Fibroblast of the conjunctiva (primary cell): ENCODE measurements around the gene HSPB6.
"Not testable (repeated sequence)": the region's sequence is repeated elsewhere in the genome, so short reads cannot be mapped to it uniquely, and the experiment has no call there.

Experiments
- DNase-seq: peaks from one replicate; pipeline ENCODE4 v3.0.0-alpha.2; 2010; ENCODE audit warnings: low read depth

HSPB6 gene

DNA sequence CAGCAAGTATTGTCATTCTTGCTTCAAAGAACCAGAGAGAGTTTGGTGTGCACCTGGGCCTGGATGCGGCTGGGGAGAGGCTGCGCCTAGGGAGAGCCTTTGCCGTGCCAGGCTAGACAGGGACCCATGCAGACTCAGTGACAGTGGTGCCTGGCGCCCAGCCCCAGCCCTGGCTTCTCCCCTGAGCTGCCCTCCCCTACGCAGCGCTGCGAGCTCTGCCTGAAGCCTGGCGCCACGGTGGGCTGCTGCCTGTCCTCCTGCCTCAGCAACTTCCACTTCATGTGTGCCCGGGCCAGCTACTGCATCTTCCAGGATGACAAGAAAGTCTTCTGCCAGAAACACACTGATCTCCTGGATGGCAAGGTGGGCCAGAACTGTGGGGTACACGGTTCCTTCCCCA is 27.1 kb downstream of the HSPB6 start:
- DNase-seq = no peak

DNA sequence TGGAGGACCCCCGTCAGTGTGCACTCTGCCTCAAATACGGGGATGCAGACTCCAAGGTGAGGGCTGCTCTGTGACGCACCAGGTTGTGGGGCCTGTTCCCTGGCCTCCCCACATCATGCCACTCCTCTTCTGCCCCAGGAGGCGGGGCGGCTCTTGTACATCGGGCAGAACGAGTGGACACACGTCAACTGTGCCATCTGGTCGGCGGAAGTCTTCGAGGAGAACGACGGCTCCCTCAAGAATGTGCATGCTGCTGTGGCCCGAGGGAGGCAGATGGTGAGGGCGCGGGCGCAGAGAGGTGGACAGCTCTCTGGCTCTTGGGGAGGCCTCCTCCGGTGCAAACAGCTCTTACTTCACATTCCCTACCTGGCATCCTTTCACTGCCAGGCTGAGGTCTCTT is 27.8 kb downstream of the HSPB6 start:
- DNase-seq = no peak

- DNase-seq = no peak
These were observed 28.7 kb downstream of the HSPB6 start for GRCh38 chr19:35727956-35728706.

DNA sequence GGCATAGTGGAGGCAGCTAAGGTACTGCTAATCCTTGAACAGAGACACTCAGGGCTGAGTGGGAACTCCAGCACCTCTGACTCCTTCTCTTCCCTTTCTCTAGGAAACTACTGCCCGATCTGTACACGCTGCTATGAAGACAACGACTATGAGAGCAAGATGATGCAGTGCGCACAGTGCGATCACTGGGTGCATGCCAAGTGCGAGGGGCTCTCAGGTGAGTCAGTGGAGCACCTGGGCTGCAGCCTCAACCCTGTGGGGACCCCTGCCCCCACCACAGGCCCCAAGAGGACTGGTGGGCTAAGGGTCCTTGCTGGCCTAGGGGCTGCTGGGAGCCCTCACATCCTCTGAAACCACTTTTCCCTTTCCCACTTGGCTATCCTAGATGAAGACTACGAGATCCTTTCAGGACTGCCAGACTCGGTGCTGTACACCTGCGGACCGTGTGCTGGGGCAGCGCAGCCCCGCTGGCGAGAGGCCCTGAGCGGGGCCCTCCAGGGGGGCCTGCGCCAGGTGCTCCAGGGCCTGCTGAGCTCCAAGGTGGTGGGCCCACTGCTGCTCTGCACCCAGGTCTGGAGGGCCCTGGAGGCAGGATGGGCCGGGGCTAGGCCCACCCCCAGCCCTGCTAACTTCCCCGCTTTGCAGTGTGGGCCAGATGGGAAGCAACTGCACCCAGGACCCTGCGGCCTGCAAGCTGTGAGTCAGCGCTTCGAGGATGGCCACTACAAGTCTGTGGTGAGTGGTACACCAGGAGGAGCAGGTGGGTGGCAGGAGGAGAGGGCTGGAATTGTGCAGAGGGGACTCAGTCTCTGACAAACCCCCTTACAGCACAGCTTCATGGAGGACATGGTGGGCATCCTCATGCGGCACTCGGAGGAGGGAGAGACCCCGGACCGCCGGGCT is 29.5 kb downstream of the HSPB6 start:
- no peak for DNase-seq

DNA sequence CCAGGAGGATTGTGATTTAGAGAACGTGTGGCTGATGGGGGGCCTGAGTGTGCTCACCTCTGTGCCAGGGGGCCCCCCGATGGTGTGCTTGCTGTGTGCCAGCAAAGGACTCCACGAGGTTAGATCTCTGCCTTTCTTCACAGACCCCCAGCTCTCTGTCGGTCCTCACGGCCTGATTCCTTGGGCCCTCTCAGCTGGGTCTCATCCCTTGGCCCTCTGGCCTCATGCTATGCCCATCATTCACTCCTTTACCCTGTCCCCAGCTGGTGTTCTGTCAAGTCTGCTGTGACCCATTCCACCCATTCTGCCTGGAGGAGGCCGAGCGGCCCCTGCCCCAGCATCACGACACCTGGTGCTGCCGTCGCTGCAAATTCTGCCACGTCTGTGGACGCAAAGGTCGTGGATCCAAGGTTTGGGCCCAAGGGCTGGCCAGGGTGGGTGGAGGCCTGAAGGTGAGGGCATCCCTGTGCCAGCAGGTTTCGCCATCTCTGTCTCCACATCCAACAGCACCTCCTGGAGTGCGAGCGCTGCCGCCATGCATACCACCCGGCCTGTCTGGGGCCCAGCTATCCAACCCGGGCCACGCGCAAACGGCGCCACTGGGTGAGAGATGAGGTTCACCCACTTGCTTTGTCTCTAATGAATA is 31.5 kb downstream of the HSPB6 start:
- DNase-seq = no peak

DNA sequence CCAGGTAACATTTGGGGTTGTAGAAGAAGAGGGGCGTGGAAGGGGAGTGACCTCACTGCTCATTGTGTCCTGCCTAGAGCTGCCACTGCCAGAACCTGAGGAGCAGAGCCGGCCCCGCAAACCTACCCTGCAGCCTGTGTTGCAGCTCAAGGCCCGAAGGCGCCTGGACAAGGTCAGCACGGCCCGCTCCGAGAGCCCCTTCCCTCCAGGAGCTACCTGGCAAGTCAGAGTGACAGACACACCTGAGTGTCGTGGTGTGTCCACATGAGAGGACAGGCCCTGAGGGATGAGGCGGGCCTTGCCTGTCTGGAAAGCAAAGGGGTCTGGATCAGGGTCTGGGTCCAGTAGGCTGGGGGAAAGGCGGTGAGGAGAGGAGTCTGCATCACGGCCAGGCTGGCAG is 32.3 kb downstream of the HSPB6 start:
- DNase-seq = no peak

GRCh38 chr19:35724132-35724531 is 32.7 kb downstream of the HSPB6 start:
- not testable (repeated sequence) for DNase-seq

GRCh38 chr19:35723671-35724070 is 33.2 kb downstream of the HSPB6 start:
- no peak for DNase-seq

DNA sequence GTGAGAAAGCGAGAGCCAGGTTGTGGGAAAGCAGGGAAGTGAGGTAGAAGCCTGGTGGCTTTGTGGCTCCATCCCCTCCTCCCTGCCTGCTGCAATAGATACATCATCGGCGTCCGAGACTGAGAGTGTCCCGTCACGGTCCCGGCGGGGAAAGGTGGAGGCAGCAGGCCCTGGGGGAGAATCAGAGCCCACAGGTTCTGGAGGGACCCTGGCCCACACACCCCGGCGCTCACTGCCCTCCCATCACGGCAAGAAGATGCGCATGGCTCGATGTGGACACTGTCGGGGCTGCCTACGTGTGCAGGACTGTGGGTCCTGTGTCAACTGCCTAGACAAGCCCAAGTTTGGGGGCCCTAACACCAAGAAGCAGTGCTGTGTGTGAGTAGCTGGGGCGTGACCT is 33.9 kb downstream of the HSPB6 start:
- no peak for DNase-seq

DNA sequence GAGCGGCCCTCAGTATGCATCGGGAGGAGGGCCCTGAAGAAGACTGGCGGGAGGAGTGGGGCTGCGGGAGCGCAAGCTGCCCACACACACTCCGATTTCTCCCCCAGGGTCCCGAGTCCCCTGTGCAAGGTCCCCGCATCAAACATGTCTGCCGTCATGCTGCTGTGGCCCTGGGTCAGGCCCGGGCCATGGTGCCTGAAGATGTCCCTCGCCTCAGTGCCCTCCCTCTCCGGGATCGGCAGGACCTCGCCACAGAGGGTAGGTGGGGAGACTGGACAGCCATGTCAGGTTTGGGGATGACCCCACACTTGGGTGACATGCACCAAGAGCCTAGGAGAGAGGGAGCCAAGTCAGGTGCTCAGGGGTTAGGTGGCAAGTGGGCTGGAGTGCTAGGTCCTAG is 34.4 kb downstream of the HSPB6 start:
- no peak for DNase-seq

DNA sequence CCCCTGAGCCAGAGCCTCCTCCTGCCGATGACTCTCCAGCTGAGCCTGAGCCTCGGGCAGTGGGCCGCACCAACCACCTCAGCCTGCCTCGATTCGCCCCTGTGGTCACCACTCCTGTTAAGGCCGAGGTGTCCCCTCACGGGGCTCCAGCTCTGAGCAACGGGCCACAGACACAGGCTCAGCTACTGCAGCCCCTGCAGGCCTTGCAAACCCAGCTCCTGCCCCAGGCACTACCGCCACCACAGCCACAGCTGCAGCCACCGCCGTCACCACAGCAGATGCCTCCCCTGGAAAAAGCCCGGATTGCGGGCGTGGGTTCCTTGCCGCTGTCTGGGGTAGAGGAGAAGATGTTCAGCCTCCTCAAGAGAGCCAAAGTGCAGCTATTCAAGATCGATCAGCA is 35.5 kb downstream of the HSPB6 start:
- no peak for DNase-seq

DNA sequence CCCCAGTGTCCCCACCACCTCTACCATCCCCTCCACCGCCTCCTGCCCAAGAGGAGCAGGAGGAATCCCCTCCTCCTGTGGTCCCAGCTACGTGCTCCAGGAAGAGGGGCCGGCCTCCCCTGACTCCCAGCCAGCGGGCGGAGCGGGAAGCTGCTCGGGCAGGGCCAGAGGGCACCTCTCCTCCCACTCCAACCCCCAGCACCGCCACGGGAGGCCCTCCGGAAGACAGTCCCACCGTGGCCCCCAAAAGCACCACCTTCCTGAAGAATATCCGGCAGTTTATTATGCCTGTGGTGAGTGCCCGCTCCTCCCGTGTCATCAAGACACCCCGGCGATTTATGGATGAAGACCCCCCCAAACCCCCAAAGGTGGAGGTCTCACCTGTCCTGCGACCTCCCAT is 36.2 kb downstream of the HSPB6 start:
- DNase-seq = no peak

DNA sequence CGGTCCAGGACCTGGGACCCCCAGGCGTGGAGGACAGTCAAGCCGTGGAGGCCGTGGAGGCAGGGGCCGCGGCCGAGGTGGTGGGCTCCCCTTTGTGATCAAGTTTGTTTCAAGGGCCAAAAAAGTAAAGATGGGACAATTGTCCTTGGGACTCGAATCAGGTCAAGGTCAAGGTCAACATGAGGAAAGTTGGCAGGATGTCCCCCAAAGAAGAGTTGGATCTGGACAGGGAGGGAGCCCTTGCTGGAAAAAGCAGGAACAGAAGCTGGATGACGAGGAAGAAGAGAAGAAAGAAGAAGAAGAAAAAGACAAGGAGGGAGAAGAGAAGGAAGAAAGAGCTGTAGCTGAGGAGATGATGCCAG is 36.7 kb downstream of the HSPB6 start:
- no peak for DNase-seq

DNA sequence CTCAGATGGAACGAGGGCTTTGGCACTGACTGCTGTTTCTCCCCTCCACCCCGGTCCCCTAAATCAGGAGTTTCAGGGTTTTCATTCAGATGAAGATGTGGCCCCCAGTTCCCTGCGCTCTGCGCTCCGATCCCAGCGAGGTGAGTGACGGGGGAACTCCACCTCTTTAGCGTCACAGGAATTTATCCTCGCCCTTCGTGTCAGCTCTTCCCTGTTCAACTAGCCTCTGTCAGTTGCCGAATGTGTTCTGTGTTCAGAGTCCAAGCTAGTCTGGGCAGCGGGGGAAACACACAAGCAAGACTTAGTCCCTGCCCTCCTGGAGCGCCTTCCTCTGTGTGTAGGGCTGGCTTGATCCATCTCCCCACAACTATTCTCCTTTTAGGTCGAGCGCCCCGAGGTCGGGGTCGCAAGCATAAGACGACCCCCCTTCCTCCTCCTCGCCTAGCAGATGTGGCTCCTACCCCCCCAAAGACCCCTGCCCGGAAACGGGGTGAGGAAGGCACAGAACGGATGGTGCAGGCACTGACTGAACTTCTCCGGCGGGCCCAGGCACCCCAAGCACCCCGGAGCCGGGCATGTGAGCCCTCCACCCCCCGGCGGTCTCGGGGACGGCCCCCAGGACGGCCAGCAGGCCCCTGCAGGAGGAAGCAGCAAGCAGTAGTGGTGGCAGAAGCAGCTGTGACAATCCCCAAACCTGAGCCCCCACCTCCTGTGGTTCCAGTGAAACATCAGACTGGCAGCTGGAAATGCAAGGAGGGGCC is 37.2 kb downstream of the HSPB6 start:
- no peak for DNase-seq

- DNase-seq = no peak
These were observed 38.3 kb downstream of the HSPB6 start for GRCh38 chr19:35718345-35719041.

DNA sequence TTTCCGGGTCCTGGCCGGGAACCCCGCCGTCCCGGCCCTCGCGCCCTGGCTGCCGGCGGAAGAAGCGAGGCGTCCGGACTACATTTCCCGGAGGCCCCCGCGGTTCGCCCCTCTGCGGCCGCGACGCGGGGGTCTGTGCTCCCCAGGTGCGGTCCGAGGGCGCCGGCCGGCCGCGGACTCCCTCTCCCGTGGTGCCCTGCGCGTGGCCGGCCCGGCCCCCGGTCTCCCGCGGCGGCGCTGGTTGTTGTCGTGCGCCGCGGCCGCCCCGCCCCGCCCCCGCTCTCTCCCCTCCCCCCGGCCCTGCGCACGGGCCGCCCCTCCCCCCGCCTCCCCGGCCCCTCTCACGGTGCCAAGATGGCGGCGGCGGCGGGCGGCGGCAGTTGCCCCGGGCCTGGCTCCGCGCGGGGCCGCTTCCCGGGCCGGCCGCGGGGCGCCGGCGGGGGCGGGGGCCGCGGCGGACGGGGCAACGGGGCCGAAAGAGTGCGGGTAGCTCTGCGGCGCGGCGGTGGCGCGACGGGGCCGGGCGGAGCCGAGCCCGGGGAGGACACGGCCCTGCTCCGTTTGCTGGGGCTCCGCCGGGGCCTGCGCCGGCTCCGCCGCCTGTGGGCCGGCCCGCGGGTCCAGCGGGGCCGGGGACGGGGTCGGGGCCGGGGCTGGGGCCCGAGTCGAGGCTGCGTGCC is 39.0 kb downstream of the HSPB6 start, which contains the start of gene KMT2B:
Gene KMT2B, plus strand, starts transcription at position 339 of the 680 bp plus-strand sequence. Its CDS starts 16 bp downstream, at position 355.
- no peak for DNase-seq

GRCh38 chr19:35716801-35717664 is 39.8 kb downstream of the HSPB6 start:
- DNase-seq = peak; percentile 92

DNA sequence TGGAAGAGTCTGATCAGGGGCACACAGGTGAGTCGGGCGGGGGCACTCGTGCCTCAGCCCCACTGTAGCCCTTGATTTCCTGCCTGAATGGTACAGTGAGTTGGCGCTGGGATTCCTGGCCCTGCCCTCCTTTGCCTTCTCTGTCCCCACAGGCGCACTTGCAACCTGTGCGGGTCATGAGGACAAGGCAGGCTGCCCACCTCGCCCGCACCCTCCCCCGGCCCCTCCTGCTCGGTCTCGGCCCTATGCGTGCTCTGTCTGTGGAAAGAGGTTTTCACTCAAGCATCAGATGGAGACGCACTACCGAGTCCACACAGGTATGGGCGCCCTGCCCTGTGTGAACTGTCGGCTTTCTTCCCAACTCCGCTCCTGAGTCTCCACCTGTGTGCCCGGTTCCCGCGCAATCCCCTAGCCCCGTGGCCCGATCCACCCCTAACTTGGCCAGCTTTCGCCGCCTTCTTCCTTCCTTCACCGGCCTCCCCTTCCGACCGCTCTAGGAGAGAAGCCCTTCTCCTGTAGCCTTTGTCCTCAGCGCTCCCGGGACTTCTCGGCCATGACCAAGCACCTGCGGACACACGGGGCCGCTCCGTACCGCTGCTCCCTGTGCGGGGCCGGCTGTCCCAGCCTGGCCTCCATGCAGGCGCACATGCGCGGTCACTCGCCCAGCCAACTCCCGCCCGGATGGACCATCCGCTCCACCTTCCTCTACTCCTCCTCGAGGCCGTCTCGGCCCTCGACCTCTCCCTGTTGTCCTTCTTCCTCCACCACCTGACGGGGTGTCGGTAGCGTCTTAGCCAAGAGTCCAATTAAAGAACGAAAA is 40.6 kb downstream of the HSPB6 start:
- DNase-seq = no peak

GRCh38 chr19:35715355-35715809 is 41.4 kb downstream of the HSPB6 start:
- no peak for DNase-seq
